DMS153 treated with DMSO at 0.1 percent for 48 hours (cell line): ENCODE data around the gene CFAP251.

ENCODE experiments used
- DNase-seq: peaks from one replicate; lab custom pipeline; 2025; ENCODE audit not compliant: unreplicated experiment; lab: John Stamatoyannopoulos, UW

The CFAP251 gene

DNA sequence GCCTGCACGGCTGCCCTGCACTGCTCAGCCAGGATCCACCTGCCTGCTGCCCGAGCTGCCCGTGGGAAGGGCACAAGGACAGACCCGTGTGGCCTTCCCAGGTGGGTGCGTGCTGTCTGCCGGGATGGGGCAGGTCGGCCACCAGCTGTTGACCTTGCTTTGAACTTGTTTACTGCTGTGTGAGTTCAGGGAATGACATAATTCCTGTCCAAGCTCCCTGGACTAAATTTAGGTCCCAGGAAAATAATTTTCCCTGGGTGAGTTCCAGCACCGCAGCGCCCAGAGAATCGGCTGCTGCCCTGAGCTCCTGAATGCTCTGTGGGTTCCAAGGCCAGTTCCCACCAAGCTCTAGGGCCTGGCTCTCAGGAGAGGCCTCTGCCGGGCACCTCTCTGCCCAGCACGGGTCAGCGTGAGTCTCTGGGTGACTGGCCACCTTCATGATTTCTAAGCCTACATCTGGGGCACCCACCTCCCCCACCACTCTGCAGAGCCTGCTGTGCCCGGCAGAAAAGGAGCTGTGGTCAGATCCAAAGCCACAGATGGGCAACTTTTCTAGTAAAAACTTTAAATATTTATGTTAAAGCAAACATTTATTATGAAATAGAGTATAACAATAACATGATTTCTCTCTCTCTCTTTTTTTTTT is 133.0 kb downstream of the CFAP251 start:
- no peak for DNase-seq

GRCh38 chr12:122052285-122052684 is 133.9 kb downstream of the CFAP251 start:
- DNase-seq, result no peak
